Activated CD4-positive, alpha-beta T cell treated with anti-CD3 and anti-CD28 coated beads, Interleukin-2, Interleukin-6, amounts not matched to agents 100 ng/mL and 50 ng/mL, durations not matched to agents 16 hours and 8 hours (primary cell): ENCODE measurements around the gene MYO7A.

Experiments
- DNase-seq: peaks from one replicate; pipeline ENCODE4 v3.0.0-alpha.2; 2020

MYO7A gene

GRCh38 chr11:77129842-77130756 is 2.1 kb downstream of the MYO7A start:
- DNase-seq: no peak

- no peak for DNase-seq
These were observed 2.9 kb downstream of the MYO7A start for GRCh38 chr11:77130763-77131513.

- no peak for DNase-seq
These were observed 3.5 kb downstream of the MYO7A start for GRCh38 chr11:77131560-77131959.

DNA sequence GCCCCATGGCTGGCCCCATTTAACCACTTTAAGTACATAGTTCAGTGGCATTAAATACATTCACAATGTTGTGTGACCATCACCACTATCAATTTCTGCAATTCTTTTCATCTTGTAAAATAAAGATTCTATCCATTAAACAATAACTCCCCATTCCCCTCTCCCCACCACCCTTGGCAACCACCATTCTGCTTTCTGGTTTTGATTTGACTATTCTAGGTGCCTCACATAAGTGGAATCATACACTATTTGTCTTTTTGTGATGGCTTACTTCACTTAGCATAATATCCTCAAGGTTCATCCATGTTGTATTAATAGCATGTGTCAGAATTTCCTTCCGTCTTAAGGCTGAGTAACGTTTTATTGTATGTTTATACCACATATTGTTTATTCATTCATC is 7.0 kb downstream of the MYO7A start:
- peak; percentile 15 for DNase-seq

GRCh38 chr11:77136074-77136473 is 8.0 kb downstream of the MYO7A start:
- DNase-seq: peak; percentile 57

- DNase-seq: no peak
These were observed 8.9 kb downstream of the MYO7A start for GRCh38 chr11:77136784-77137420.

DNA sequence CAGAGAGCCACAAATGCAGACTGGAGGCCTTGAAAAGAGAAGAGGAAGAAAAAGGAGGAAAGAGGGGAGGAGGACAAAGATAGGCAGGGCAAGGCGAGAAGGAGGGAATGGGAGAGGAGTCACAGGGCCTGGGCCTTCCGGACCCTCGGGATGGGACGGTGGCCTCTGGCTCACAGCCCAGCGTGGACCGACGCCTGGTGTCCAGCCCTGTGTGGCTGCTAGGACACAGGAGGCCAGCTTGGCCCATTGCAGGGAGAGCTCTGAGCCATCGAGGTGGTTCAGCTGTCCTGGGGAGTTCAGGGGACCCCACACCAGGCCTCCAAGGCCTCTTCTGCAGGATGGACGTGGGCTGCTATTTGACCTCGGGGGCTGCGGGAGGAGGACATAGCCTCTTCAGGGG is 9.4 kb downstream of the MYO7A start:
- no peak for DNase-seq

DNA sequence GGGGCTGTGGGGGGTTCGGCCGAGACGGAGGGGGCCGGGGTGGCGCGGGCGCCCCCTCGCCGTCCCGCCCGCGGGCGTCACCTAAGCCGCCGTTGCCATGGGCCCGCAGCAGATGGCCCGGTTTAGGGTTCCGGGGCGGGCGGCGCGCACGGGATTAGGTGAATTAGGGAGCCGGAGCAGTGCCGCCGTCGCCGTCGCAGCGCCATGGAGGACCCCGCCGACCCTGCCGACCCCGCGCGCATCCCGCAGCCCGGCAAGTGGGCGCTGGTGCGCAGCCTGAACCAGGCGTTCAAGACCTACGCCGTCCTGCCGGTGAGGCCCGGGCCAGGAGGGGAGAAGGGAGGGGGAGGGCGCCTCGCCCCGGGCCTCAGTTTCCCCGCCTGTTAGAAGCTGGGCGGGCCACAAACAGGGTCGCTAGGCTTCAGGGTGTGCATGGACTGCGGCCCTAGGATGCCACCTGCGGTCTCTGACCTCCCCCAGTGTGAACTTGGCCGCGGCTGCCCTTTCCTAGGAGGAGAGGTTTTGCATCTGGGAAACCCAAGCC is 10.1 kb downstream of the MYO7A start:
- DNase-seq: no peak

DNA sequence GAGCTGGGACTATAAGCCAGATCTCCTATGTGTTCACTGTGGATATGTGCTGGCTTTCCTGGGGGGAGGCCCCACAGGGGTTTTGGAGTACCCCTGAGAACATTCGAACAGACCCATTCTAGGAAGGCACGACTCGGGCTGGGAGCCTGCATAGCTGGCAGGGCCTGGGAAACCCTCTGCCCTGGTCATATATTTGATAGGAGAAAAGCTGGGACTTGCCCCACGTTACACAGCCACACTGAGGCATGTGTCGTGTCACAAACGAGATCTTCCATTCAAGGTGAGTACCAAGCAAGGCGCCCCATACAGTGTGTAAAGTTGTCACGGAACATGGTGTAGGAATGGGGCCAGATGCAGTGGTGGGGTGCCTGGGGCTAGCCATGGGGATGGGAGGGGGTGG is 11.2 kb downstream of the MYO7A start:
- no peak for DNase-seq

- no peak for DNase-seq
These were observed 12.3 kb downstream of the MYO7A start for GRCh38 chr11:77140231-77140851.

- no peak for DNase-seq
These were observed 13.0 kb downstream of the MYO7A start for GRCh38 chr11:77141034-77141433.

DNA sequence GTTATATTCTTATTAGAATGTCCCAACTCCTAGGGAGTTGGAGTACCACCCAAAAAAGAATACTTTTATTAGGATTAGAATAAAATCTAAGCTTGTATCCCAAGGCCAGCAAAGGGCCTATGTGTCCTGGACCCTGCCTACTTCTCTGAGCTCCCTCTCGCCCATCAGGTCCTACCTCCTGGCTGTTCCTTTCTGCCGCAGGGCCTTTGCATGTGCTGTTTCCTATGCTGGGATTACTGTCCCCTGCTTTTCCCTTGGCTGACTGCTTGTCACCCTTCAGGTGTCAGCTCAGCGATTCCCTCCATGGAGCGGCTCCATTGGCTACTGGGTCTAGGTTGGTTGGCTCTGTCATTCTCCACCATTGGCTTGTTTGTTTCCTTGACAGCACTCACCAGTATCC is 13.4 kb downstream of the MYO7A start:
- no peak for DNase-seq

DNA sequence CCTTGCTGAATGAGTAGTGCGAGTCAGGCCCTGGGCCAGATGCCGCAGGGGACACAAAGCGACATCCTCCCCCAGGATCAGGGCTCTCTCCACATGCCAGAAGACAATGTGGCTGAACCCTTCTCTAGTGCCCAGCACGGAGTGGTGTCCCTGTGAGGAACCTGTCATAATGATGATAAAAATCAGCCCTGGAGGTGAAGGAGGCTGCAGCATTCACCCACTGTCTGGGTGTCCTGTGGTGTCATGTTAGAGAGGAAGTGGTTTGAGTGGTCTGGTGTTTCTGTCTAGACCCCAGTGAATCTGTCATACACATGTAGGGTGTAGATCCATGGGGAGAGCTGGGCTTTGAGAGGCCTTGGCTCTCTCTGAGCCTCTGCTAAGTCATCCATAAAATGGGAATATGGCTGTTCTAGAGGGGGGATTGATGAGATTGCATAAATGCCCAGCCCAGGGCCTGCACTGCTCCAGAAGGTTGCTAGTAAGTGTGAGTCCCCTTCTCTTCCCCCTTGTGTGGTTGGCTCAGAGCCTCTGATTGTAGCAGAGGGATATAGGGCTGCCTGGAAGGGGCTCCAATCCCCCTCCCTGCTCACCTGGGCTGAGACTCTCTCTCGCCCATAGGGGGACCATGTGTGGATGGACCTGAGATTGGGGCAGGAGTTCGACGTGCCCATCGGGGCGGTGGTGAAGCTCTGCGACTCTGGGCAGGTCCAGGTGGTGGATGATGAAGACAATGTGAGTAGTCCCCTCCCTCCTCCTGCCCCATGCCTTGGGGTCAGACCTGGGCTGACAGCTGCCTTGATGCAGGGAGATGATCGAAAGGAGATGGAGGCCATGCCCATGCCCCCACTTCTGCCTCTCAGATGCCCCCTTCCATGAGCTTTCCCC is 14.3 kb downstream of the MYO7A start:
- DNase-seq: peak; percentile 37

- DNase-seq: no peak
These were observed 15.5 kb downstream of the MYO7A start for GRCh38 chr11:77143405-77144020.

DNA sequence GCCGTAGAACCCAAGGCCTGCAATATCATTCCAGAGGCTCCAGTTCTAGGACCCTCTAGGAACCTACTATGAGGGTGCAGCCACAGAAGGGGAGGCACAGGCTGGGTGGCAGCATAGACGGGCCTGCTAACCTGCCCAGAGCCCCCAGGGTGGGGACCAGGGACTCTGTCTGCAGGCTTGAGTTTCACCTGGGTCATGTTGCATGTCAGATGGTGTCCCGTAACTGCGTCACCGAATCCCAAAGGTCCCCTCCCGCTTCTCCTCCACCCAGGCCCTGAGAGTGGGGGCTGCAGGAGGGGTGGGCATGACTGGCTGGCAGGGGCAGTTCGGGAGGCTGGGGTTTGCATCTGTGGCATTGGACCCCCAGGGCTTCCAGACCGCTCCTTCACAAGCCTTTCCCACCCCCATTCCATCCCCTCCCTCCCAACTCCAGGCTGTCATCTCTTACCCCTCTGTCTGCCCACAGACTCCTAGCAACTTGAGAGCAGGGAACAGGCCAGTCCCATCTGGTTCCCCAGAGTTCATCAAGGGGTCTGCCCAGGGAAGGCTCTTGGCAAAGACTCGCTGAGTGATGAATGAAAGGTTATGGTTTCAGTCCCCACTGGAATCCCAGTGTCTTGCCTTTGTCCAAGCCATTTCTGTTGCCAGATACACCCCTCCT is 16.3 kb downstream of the MYO7A start:
- DNase-seq: no peak

GRCh38 chr11:77144857-77145428 is 16.9 kb downstream of the MYO7A start:
- DNase-seq: no peak

GRCh38 chr11:77146261-77147035 is 18.4 kb downstream of the MYO7A start:
- no peak for DNase-seq

DNA sequence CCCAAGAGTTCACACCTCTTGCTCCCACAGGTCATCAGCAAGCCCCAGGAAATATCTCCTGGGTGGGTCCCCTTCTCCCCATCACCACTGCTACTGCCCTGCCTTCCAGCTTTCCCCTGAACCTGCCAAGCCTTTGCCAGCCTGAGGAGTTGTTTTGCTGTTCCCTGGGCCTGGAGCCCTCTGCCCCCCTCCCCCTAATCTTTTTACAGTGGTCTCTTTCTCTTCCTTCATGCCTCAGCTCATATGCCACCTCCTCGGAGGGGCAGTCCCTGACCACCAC is 18.9 kb downstream of the MYO7A start:
- DNase-seq: no peak

GRCh38 chr11:77147668-77148321 is 19.7 kb downstream of the MYO7A start:
- DNase-seq: peak; percentile 32
